Measurements from ENCODE around the gene FUT3. TPM values are rescaled to one million over a fixed set of nuclear protein-coding genes. Genes with fewer than 3 reads are reported as not detected.
"Not testable (repeated sequence)": the region's sequence is repeated elsewhere in the genome, so short reads cannot be mapped to it uniquely, and the experiment has no call there.

The FUT3 gene
- total RNA-seq, 1 donor from 2014 or later = not detected

GRCh38 chr19:5850743-5851293, 431 bp downstream of the FUT3 start:
- intact Hi-C loops (cut with micrococcal nuclease) = no loop called here
- Mint-ChIP-seq H3K36me3 (ENCODE audit: low read depth) (no peaks in the 10 kb centered on the region), H3K4me1 (ENCODE audit: low read depth) (peaks cover 2% of the 10 kb centered on the region), H3K9me3 (no peaks in the 10 kb centered on the region), H3K27ac (no peak overlapping the region), H3K4me3 (ENCODE audit: low read depth) (no peak overlapping the region), H3K27me3 (ENCODE audit: low read depth) (no peaks in the 10 kb centered on the region)
- no peak for DNase-seq (ENCODE audit: low spot score)

- no peaks in the 10 kb centered on the region for H3K9me3 Mint-ChIP-seq
- no peak overlapping the region for H3K4me3 Mint-ChIP-seq (ENCODE audit: low read depth)
- DNase-seq (ENCODE audit: low spot score) = no peak
- intact Hi-C loops (cut with micrococcal nuclease) = no loop called here
- no peaks in the 10 kb centered on the region for H3K36me3 Mint-ChIP-seq (ENCODE audit: low read depth)
- no peak overlapping the region for H3K27ac Mint-ChIP-seq
- H3K4me1 Mint-ChIP-seq (ENCODE audit: low read depth) = peaks cover 2% of the 10 kb centered on the region
- no peaks in the 10 kb centered on the region for H3K27me3 Mint-ChIP-seq (ENCODE audit: low read depth)
Observed at GRCh38 chr19:5850189-5850588, 1.1 kb downstream of the FUT3 start.

- intact Hi-C loops (cut with micrococcal nuclease); DNase-seq (ENCODE audit: low spot score); H3K36me3 Mint-ChIP-seq (ENCODE audit: low read depth); H3K4me1 Mint-ChIP-seq (ENCODE audit: low read depth); H3K4me3 Mint-ChIP-seq (ENCODE audit: low read depth); H3K9me3 Mint-ChIP-seq; H3K27me3 Mint-ChIP-seq (ENCODE audit: low read depth); H3K27ac Mint-ChIP-seq: not testable (repeated sequence)
Observed at GRCh38 chr19:5848621-5849020, 2.6 kb downstream of the FUT3 start.

GRCh38 chr19:5847846-5848245, 3.4 kb downstream of the FUT3 start:
- H3K4me3 Mint-ChIP-seq (ENCODE audit: low read depth); H3K27me3 Mint-ChIP-seq (ENCODE audit: low read depth); H3K4me1 Mint-ChIP-seq (ENCODE audit: low read depth); H3K9me3 Mint-ChIP-seq; intact Hi-C loops (cut with micrococcal nuclease); H3K36me3 Mint-ChIP-seq (ENCODE audit: low read depth); H3K27ac Mint-ChIP-seq; DNase-seq (ENCODE audit: low spot score): not testable (repeated sequence)

- no peaks in the 10 kb centered on the region for H3K4me1 Mint-ChIP-seq (ENCODE audit: low read depth)
Observed at GRCh38 chr19:5844456-5845433, 6.5 kb downstream of the FUT3 start.

GRCh38 chr19:5843295-5843927, 7.8 kb downstream of the FUT3 start:
- Mint-ChIP-seq H3K4me3 (ENCODE audit: low read depth) (no peak overlapping the region), H3K36me3 (ENCODE audit: low read depth) (no peaks in the 10 kb centered on the region), H3K9me3 (no peaks in the 10 kb centered on the region), H3K4me1 (ENCODE audit: low read depth) (peaks cover 4% of the 10 kb centered on the region), H3K27me3 (ENCODE audit: low read depth) (no peaks in the 10 kb centered on the region), H3K27ac (no peak overlapping the region)
- intact Hi-C loops (cut with micrococcal nuclease) = no loop called here
- DNase-seq (ENCODE audit: low spot score) = no peak

More at GRCh38 chr19:5844456-5845433, 6.5 kb downstream of the FUT3 start:
- Mint-ChIP-seq H3K4me3 (ENCODE audit: low read depth) (no peak overlapping the region), H3K27ac (no peak overlapping the region), H3K36me3 (ENCODE audit: low read depth) (no peaks in the 10 kb centered on the region), H3K9me3 (no peaks in the 10 kb centered on the region), H3K27me3 (ENCODE audit: low read depth) (no peaks in the 10 kb centered on the region)
- no peak for DNase-seq (ENCODE audit: low spot score)
- intact Hi-C loops (cut with micrococcal nuclease) = no loop called here

GRCh38 chr19:5841735-5842111, 9.5 kb downstream of the FUT3 start:
- H3K4me3 Mint-ChIP-seq (ENCODE audit: low read depth); intact Hi-C loops (cut with micrococcal nuclease); DNase-seq (ENCODE audit: low spot score); H3K27ac Mint-ChIP-seq; H3K9me3 Mint-ChIP-seq; H3K27me3 Mint-ChIP-seq (ENCODE audit: low read depth); H3K36me3 Mint-ChIP-seq (ENCODE audit: low read depth); H3K4me1 Mint-ChIP-seq (ENCODE audit: low read depth): not testable (repeated sequence)

- no peak for DNase-seq (ENCODE audit: low spot score)
- Mint-ChIP-seq H3K9me3 (no peaks in the 10 kb centered on the region), H3K27me3 (ENCODE audit: low read depth) (no peaks in the 10 kb centered on the region), H3K36me3 (ENCODE audit: low read depth) (no peaks in the 10 kb centered on the region), H3K27ac (no peak within 1 kb of the TSS), H3K4me1 (ENCODE audit: low read depth) (peaks cover 4% of the 10 kb centered on the region), H3K4me3 (ENCODE audit: low read depth) (no peak within 1 kb of the TSS)
- intact Hi-C loops (cut with micrococcal nuclease) = no loop called here
Observed at GRCh38 chr19:5839065-5840017, 11.9 kb downstream of the FUT3 start, which contains the start of gene FUT6. Gene FUT6, minus strand, starts transcription at chr19:5839702. Its CDS starts 7,135 bp downstream, at chr19:5832567.

- no peaks in the 10 kb centered on the region for H3K36me3 Mint-ChIP-seq (ENCODE audit: low read depth)
- no peak overlapping the region for H3K27ac Mint-ChIP-seq
- intact Hi-C loops (cut with micrococcal nuclease) = no loop called here
- no peak for DNase-seq (ENCODE audit: low spot score)
- no peak overlapping the region for H3K4me3 Mint-ChIP-seq (ENCODE audit: low read depth)
- H3K27me3 Mint-ChIP-seq (ENCODE audit: low read depth) = no peaks in the 10 kb centered on the region
- H3K9me3 Mint-ChIP-seq = no peaks in the 10 kb centered on the region
- H3K4me1 Mint-ChIP-seq (ENCODE audit: low read depth) = peaks cover 4% of the 10 kb centered on the region
Observed at GRCh38 chr19:5838353-5839064, 12.7 kb downstream of the FUT3 start.

- Mint-ChIP-seq H3K4me1 (ENCODE audit: low read depth) (peaks cover 4% of the 10 kb centered on the region), H3K36me3 (ENCODE audit: low read depth) (no peaks in the 10 kb centered on the region), H3K27me3 (ENCODE audit: low read depth) (no peaks in the 10 kb centered on the region), H3K9me3 (no peaks in the 10 kb centered on the region), H3K27ac (no peak overlapping the region), H3K4me3 (ENCODE audit: low read depth) (no peak overlapping the region)
- intact Hi-C loops (cut with micrococcal nuclease) = no loop called here
- no peak for DNase-seq (ENCODE audit: low spot score)
Observed at GRCh38 chr19:5837761-5838352, 13.4 kb downstream of the FUT3 start.

GRCh38 chr19:5832527-5833216, 18.6 kb downstream of the FUT3 start:
- H3K4me3 Mint-ChIP-seq (ENCODE audit: low read depth) = no peak overlapping the region
- peaks cover 1% of the 10 kb centered on the region for H3K4me1 Mint-ChIP-seq (ENCODE audit: low read depth)
- DNase-seq (ENCODE audit: low spot score) = no peak
- H3K27ac Mint-ChIP-seq = no peak overlapping the region
- no peaks in the 10 kb centered on the region for H3K36me3 Mint-ChIP-seq (ENCODE audit: low read depth)
- no peaks in the 10 kb centered on the region for H3K27me3 Mint-ChIP-seq (ENCODE audit: low read depth)
- intact Hi-C loops (cut with micrococcal nuclease) = no loop called here
- no peaks in the 10 kb centered on the region for H3K9me3 Mint-ChIP-seq

Data from activated T-helper 2 cell treated with anti-CD3 and anti-CD28 coated beads, Interferon-gamma antibody, Interleukin-2, Interleukin-4, amounts not matched to agents 10 μg/mL and 5 μg/mL and 100 μg/mL, durations not matched to agents 14 hours and 24 hours and 36 hours (primary cell).